K562 (cell line): ENCODE data around the gene MRPS6. TPM values are rescaled to one million over a fixed set of nuclear protein-coding genes. Genes with fewer than 3 reads are reported as not detected.
A peak's percentile ranks its signal among the peaks of the same experiment; 100 is the strongest.

Source experiments
- BRF1 ChIP-seq: IDR thresholded peaks from 3 replicates; pipeline ENCODE4 v1.6.1; 2011; ENCODE audit warnings: borderline replicate concordance, mild to moderate bottlenecking; ENCODE audit not compliant: insufficient read length; ENCODE audit errors: extremely low read depth
- CBFA2T3 ChIP-seq: fragments of 450-650 bp; IDR thresholded peaks from 2 replicates; pipeline ENCODE4 v1.6.1; 2017
- CREM ChIP-seq: IDR thresholded peaks from 2 replicates; pipeline ENCODE4 v1.6.1; 2014; ENCODE audit warnings: antibody characterized with exemption, low read depth
- FOXK2 ChIP-seq, 2 experiments: fragments of 450-650 bp; IDR thresholded peaks in 1 of 2; conservative IDR thresholded peaks in 1 of 2; 2 replicates each; pipeline ENCODE4 v1.6.1; 2016; ENCODE audit warnings: low read depth in 2 of 2, mild to moderate bottlenecking in 1 of 2
- HNRNPLL ChIP-seq: fragments of 200-400 bp; formaldehyde crosslinking; IDR thresholded peaks from 2 replicates; pipeline ENCODE4 v1.6.1; 2017; ENCODE audit warnings: low read length, low read depth, mild to moderate bottlenecking; ENCODE audit not compliant: poor library complexity, severe bottlenecking
- POU5F1 ChIP-seq: fragments of 150-350 bp; IDR thresholded peaks from 2 replicates; pipeline ENCODE4 v1.6.1; 2014; ENCODE audit warnings: borderline replicate concordance, low read length, low read depth, mild to moderate bottlenecking; ENCODE audit not compliant: partially characterized antibody
- RAD21 ChIP-seq, 2 experiments: fragments of 250-450 bp in 1 of 2; fragments of 450-650 bp in 1 of 2; sonication (Bioruptor Pico) in 1 of 2; formaldehyde crosslinking in 1 of 2; IDR thresholded peaks in 1 of 2; conservative IDR thresholded peaks in 1 of 2; 2 replicates each; pipeline versions ENCODE4 v1.4.0 to v1.8.0; 2020 to 2022; ENCODE audit warnings: mild to moderate bottlenecking in 2 of 2, moderate library complexity in 1 of 2
- RBM39 ChIP-seq: fragments of 200-400 bp; formaldehyde crosslinking; optimal IDR thresholded peaks from 2 replicates; pipeline ENCODE3; 2018; ENCODE audit warnings: low read depth, low read length
- TCFL5 ChIP-seq: fragments of 250-450 bp; sonication (Bioruptor Pico); conservative IDR thresholded peaks from 2 replicates; pipeline ENCODE4 v1.6.1; 2021; ENCODE audit warnings: mild to moderate bottlenecking, moderate library complexity, matching md5 sums
- YBX1 ChIP-seq: fragments of 450-650 bp; IDR thresholded peaks from 2 replicates; pipeline ENCODE4 v1.7.1; 2016; ENCODE audit warnings: mild to moderate bottlenecking
- YY1 ChIP-seq, 3 experiments: IDR thresholded peaks; 2 replicates each; pipeline ENCODE4 v1.6.1; 2011; ENCODE audit warnings: low read length in 2 of 3, mild to moderate bottlenecking in 2 of 3, moderate library complexity in 2 of 3, borderline replicate concordance in 1 of 3, control low read depth in 1 of 3, low read depth in 1 of 3; ENCODE audit not compliant: insufficient read depth in 3 of 3, insufficient replicate concordance in 2 of 3, control insufficient read depth in 1 of 3, insufficient read length in 1 of 3; ENCODE audit errors: extremely low read depth in 1 of 3
- ZNF134 ChIP-seq: fragments of 250-450 bp; sonication (Bioruptor Pico); conservative IDR thresholded peaks from 2 replicates; pipeline ENCODE4 v1.4.0; 2020
- ZNF197 ChIP-seq: fragments of 200-800 bp; sonication (Bioruptor generic); IDR thresholded peaks from 2 replicates; pipeline ENCODE4 v1.6.1; 2016; ENCODE audit warnings: low read depth, missing genetic modification characterization, missing compliant biosample characterization
- polyA plus RNA-seq, 8 experiments: library from polyadenylated mRNA; depleted of rRNA in 4 of 8; stranded (reverse) in 5 of 8; unstranded in 3 of 8; fragments of >200 nt; fragmentation: Nextera tagmentation in 2 of 8; fragmentation: Illumina TruSeq in 1 of 8; extraction: Ambion mirVana in 2 of 8; extraction: Trizol in 1 of 8; gene quantifications; 2 replicates each; pipeline versions ENCODE4 v1.2.1 to v1.2.3, GENCODE V29; 2011 to 2014; ENCODE audit warnings: inconsistent platforms in 1 of 8, missing spikeins in 1 of 8
- total RNA-seq, 7 experiments: library from RNA; depleted of rRNA in 6 of 7; stranded (reverse); fragments of >200 nt in 6 of 7; fragmentation: Illumina TruSeq in 2 of 7; extraction: Trizol in 2 of 7; gene quantifications; 2 replicates each; pipeline versions ENCODE4 v1.2.1 to v1.2.3, GENCODE V29; 2011 to 2021; ENCODE audit warnings: low replicate concordance in 1 of 7
- TF ChIP-seq, protein P1 (sequence below), 2 experiments: IDR thresholded peaks; 2 replicates each; pipeline ENCODE4 v1.6.1; 2012; ENCODE audit warnings: improper control_type of control experiment in 2 of 2, low read depth in 2 of 2, low read length in 2 of 2, borderline replicate concordance in 1 of 2
- TF ChIP-seq, protein P2 (sequence below): conservative IDR thresholded peaks from 2 replicates; pipeline ENCODE4 v1.6.1; 2011; ENCODE audit warnings: low read depth, mild to moderate bottlenecking, low read length; ENCODE audit not compliant: control insufficient read depth
- TF ChIP-seq, protein P3 (sequence below): sonication (generic); formaldehyde crosslinking; IDR thresholded peaks from 2 replicates; pipeline ENCODE4 v1.8.0; 2022; ENCODE audit warnings: missing genetic modification reagents, mild to moderate bottlenecking, borderline replicate concordance
- TF ChIP-seq, protein P4 (sequence below): fragments of 450-650 bp; IDR thresholded peaks from 2 replicates; pipeline ENCODE4 v1.6.1; 2016; ENCODE audit warnings: low read depth, mild to moderate bottlenecking, moderate library complexity
- TF ChIP-seq, protein P5 (sequence below): fragments of 450-650 bp; IDR thresholded peaks from 2 replicates; pipeline ENCODE4 v1.7.0; 2016; ENCODE audit warnings: borderline replicate concordance

The MRPS6 gene
- total and polyA plus RNA-seq, 9 of the 15 experiments (the other 6 are each of a cell fraction or from before 2014, with no cell fraction given): 26.1 to 72.0 (median 39.3) TPM

DNA sequence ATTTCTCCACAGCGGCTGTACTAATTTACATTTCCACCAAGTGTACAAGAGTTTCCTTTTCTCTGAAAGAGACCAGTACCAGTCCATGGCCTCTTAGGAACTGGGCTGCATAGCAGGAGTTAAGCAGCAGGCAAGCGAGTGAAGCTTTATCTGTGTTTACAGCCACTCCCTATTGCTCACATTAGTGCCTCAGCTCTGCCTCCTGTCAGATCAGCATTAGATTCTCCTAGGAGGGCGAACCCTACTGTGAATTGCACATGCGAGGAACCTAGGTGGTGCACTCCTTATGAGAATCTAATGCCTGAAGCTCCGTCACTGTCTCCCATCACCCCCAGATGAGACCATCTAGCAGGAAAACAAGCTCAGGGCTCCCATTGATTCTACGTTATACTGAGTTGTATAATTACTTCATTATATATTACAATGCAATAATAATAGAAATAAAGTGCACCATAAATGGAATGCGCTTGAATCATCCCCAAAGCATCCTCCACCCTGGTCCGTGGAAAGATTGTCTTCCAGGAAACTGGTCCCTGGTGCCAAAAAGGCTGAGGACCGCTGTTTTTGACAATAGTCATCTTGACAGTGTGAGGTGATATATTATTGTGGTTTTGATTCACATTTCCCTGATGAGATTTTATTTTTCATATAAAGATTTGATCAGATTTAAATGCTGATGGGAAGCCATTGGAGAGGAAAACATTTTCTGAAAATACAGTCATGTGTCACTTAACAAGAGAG is 45.5 kb upstream of the MRPS6 start (continued):
- TF ChIP-seq, protein P1, sequence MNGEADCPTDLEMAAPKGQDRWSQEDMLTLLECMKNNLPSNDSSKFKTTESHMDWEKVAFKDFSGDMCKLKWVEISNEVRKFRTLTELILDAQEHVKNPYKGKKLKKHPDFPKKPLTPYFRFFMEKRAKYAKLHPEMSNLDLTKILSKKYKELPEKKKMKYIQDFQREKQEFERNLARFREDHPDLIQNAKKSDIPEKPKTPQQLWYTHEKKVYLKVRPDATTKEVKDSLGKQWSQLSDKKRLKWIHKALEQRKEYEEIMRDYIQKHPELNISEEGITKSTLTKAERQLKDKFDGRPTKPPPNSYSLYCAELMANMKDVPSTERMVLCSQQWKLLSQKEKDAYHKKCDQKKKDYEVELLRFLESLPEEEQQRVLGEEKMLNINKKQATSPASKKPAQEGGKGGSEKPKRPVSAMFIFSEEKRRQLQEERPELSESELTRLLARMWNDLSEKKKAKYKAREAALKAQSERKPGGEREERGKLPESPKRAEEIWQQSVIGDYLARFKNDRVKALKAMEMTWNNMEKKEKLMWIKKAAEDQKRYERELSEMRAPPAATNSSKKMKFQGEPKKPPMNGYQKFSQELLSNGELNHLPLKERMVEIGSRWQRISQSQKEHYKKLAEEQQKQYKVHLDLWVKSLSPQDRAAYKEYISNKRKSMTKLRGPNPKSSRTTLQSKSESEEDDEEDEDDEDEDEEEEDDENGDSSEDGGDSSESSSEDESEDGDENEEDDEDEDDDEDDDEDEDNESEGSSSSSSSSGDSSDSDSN (IDR thresholded peaks at IDR 0.05; ENCODE audit: borderline replicate concordance in 1 of 2, low read depth in 2 of 2, low read length in 2 of 2): no peak
- no peak for TF ChIP-seq YBX1
- TF ChIP-seq HNRNPLL: no peak
- peak; percentile 26; the same call in 1 of the 2 replicates for TF ChIP-seq CBFA2T3
- TF ChIP-seq, protein P2, sequence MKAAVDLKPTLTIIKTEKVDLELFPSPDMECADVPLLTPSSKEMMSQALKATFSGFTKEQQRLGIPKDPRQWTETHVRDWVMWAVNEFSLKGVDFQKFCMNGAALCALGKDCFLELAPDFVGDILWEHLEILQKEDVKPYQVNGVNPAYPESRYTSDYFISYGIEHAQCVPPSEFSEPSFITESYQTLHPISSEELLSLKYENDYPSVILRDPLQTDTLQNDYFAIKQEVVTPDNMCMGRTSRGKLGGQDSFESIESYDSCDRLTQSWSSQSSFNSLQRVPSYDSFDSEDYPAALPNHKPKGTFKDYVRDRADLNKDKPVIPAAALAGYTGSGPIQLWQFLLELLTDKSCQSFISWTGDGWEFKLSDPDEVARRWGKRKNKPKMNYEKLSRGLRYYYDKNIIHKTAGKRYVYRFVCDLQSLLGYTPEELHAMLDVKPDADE: no peak
- TF ChIP-seq, protein P3, sequence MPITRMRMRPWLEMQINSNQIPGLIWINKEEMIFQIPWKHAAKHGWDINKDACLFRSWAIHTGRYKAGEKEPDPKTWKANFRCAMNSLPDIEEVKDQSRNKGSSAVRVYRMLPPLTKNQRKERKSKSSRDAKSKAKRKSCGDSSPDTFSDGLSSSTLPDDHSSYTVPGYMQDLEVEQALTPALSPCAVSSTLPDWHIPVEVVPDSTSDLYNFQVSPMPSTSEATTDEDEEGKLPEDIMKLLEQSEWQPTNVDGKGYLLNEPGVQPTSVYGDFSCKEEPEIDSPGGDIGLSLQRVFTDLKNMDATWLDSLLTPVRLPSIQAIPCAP (CRISPR knock-in tag): no peak
- no peak for TF ChIP-seq TCFL5
- TF ChIP-seq ZNF197 (CRISPR knock-in tag): no peak
- TF ChIP-seq RBM39: no peak
- no peak; a peak in 2 of 4 replicates for TF ChIP-seq RAD21 (CRISPR knock-in tag; conservative IDR thresholded peaks at IDR 0.05 in 1 of 2, IDR thresholded peaks at IDR 0.05 in 1 of 2)
- no peak for TF ChIP-seq CREM
- no peak for TF ChIP-seq POU5F1
- TF ChIP-seq BRF1: no peak
- 0 out of 4 replicates have a peak, but pooled peaks of 1 of the 2 experiments have one; percentile 49 for TF ChIP-seq FOXK2 (conservative IDR thresholded peaks at IDR 0.05 in 1 of 2, IDR thresholded peaks at IDR 0.05 in 1 of 2; ENCODE audit: low read depth in 2 of 2)
- TF ChIP-seq, protein P4, sequence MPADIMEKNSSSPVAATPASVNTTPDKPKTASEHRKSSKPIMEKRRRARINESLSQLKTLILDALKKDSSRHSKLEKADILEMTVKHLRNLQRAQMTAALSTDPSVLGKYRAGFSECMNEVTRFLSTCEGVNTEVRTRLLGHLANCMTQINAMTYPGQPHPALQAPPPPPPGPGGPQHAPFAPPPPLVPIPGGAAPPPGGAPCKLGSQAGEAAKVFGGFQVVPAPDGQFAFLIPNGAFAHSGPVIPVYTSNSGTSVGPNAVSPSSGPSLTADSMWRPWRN: no peak
- 0 out of 2 replicates have a peak, but pooled peaks have one; percentile 20 for TF ChIP-seq ZNF134 (CRISPR knock-in tag)
- TF ChIP-seq, protein P5, sequence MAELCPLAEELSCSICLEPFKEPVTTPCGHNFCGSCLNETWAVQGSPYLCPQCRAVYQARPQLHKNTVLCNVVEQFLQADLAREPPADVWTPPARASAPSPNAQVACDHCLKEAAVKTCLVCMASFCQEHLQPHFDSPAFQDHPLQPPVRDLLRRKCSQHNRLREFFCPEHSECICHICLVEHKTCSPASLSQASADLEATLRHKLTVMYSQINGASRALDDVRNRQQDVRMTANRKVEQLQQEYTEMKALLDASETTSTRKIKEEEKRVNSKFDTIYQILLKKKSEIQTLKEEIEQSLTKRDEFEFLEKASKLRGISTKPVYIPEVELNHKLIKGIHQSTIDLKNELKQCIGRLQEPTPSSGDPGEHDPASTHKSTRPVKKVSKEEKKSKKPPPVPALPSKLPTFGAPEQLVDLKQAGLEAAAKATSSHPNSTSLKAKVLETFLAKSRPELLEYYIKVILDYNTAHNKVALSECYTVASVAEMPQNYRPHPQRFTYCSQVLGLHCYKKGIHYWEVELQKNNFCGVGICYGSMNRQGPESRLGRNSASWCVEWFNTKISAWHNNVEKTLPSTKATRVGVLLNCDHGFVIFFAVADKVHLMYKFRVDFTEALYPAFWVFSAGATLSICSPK: no peak
- no peak for TF ChIP-seq YY1 (IDR thresholded peaks at IDR 0.05; ENCODE audit: borderline replicate concordance in 1 of 3, control insufficient read depth in 1 of 3, extremely low read depth in 1 of 3, insufficient read depth in 3 of 3, insufficient read length in 1 of 3, insufficient replicate concordance in 2 of 3, low read depth in 1 of 3, low read length in 2 of 3)
